PC-3 (cell line): ENCODE results near the gene VSIG2. TPM values are rescaled to one million over a fixed set of nuclear protein-coding genes. Genes with fewer than 3 reads are reported as not detected.
A peak's percentile ranks its signal among the peaks of the same experiment; 100 is the strongest.

ENCODE experiments used
- ATAC-seq: fragments of 200-7000 bp; cut with Tn5 transposase; 2 replicates; pipeline ENCODE4 v1.9.1; 2020; ENCODE audit warnings: mild to moderate bottlenecking, moderate library complexity
- BruUV-seq: library from RNA; stranded (reverse); fragments of 400-500 nt; replicated peaks from 2 replicates; lab custom pipeline; 2021; lab: Mats Ljungman, UMichigan
- CTCF ChIA-PET: fragments of 300-600 bp; sonication (Branson Sonifier 250); formaldehyde crosslinking; loops from one replicate; lab custom pipeline; 2022; ENCODE audit warnings: antibody characterized with exemption; lab: Charles Lee
- POLR2A ChIA-PET: fragments of 300-600 bp; sonication (Branson Sonifier 250); formaldehyde crosslinking; loops from one replicate; lab custom pipeline; 2022; ENCODE audit warnings: antibody characterized with exemption; ENCODE audit not compliant: unreplicated experiment; lab: Charles Lee
- DNase-seq: peaks from one replicate; pipeline ENCODE4 v3.0.0-alpha.2; 2015
- H2AFZ ChIP-seq: fragments of 300-600 bp; sonication (generic); 2 replicates; pipeline ENCODE4 v1.6.0; 2016; ENCODE audit warnings: antibody characterized with exemption, low read length
- H3F3A ChIP-seq: fragments of 300-600 bp; sonication (generic); one replicate; pipeline ENCODE4 v1.6.0; 2017; ENCODE audit warnings: antibody characterized with exemption, low read length, control low read depth, mild to moderate bottlenecking; ENCODE audit not compliant: unreplicated experiment
- H3K27ac ChIP-seq: fragments of 300-600 bp; sonication (generic); 2 replicates; pipeline ENCODE4 v1.5.1; 2016; ENCODE audit warnings: mild to moderate bottlenecking, low read length
- H3K27me3 ChIP-seq: fragments of 300-600 bp; sonication (generic); 2 replicates; pipeline ENCODE4 v1.6.1; 2016; ENCODE audit warnings: low read length, mixed read lengths
- H3K36me3 ChIP-seq: fragments of 300-600 bp; sonication (generic); 2 replicates; pipeline ENCODE4 v1.6.1; 2016; ENCODE audit warnings: low read depth, mixed run types, low read length, mixed read lengths
- H3K4me1 ChIP-seq: fragments of 300-600 bp; sonication (generic); 2 replicates; pipeline ENCODE4 v1.5.1; 2016; ENCODE audit warnings: low read length; ENCODE audit not compliant: insufficient read depth
- H3K4me2 ChIP-seq: fragments of 300-600 bp; sonication (generic); 2 replicates; pipeline ENCODE4 v1.6.0; 2016; ENCODE audit warnings: low read length
- H3K4me3 ChIP-seq: fragments of 300-600 bp; sonication (generic); 2 replicates; pipeline ENCODE4 v1.5.1; 2016; ENCODE audit warnings: mild to moderate bottlenecking, low read length, mixed read lengths
- H3K79me2 ChIP-seq: fragments of 300-600 bp; sonication (generic); 2 replicates; pipeline ENCODE4 v1.6.1; 2017; ENCODE audit warnings: low read length, mixed read lengths
- H3K9ac ChIP-seq: fragments of 300-600 bp; sonication (generic); 2 replicates; pipeline ENCODE4 v1.6.0; 2016; ENCODE audit warnings: mild to moderate bottlenecking, low read length
- H3K9me2 ChIP-seq: fragments of 300-600 bp; sonication (generic); replicated peaks from 2 replicates; pipeline ENCODE4 v1.6.1; 2016; ENCODE audit warnings: mixed run types, low read length, mixed read lengths
- H3K9me3 ChIP-seq: fragments of 300-600 bp; sonication (generic); 2 replicates; pipeline ENCODE4 v1.6.1; 2016; ENCODE audit warnings: low read length, mixed read lengths
- H4K20me1 ChIP-seq: fragments of 300-600 bp; sonication (generic); 2 replicates; pipeline ENCODE4 v1.6.1; 2016; ENCODE audit warnings: low read length, mixed read lengths
- EZH2 ChIP-seq: fragments of 300-600 bp; sonication (generic); IDR thresholded peaks from one replicate; pipeline ENCODE4 v1.6.1; 2017; ENCODE audit warnings: antibody characterized with exemption, mild to moderate bottlenecking, low read length; ENCODE audit not compliant: unreplicated experiment
- EZH2phosphoT487 ChIP-seq: fragments of 300-600 bp; sonication (generic); IDR thresholded peaks from 2 replicates; pipeline ENCODE4 v1.6.1; 2018; ENCODE audit warnings: mild to moderate bottlenecking, antibody characterized with exemption, low read length, borderline replicate concordance
- intact Hi-C: fragments of 100-400 bp; cut with micrococcal nuclease; formaldehyde crosslinking; loops from 2 replicates; pipeline ENCODE4 v1.9.0; 2023
- total RNA-seq: library from RNA; depleted of rRNA; stranded (reverse); fragments of >200 nt; gene quantifications from 2 replicates; pipeline ENCODE4 v1.2.3, GENCODE V29; 2014
- TF ChIP-seq, protein P1 (sequence below): fragments of 300-600 bp; sonication (generic); conservative IDR thresholded peaks from 2 replicates; pipeline ENCODE4 v1.5.1; 2017; ENCODE audit warnings: antibody characterized with exemption, low read depth, mild to moderate bottlenecking, low read length

VSIG2 gene
- total RNA-seq, 1 experiment from 2014 or later = not detected

DNA sequence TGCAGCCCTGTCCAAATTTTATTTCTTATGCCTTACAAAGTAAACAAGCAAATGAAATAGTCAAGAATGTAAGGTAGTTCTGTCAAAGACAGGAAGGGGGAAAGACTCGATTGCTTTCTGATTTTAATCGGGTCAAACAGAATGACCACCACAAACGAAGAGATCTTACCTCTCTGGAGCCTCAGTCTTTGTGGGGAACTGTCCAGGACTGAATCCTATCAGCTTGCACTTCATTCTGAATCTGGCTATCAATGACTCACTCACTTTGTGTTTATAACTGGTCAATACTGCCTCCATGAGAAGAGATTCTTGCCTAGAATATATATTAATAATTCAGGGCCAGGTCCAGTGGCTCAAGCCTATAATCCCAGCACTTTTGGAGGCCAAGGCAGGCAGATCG lies 30.9 kb upstream of the VSIG2 start:
- Histone ChIP-seq H3F3A (no peaks in the 10 kb centered on the region), H3K27ac (no peak overlapping the region), H3K4me1 (no peaks in the 10 kb centered on the region), H3K27me3 (no peaks in the 10 kb centered on the region), H2AFZ (no peak overlapping the region), H3K9me3 (no peaks in the 10 kb centered on the region), H3K9me2 (no peaks in the 10 kb centered on the region), H3K4me3 (no peak overlapping the region), H3K9ac (no peak overlapping the region), H3K4me2 (no peak overlapping the region), H3K79me2 (peaks cover 45% of the 10 kb centered on the region), H3K36me3 (no peaks in the 10 kb centered on the region), H4K20me1 (peaks cover 3% of the 10 kb centered on the region; the same call in 1 of the 2 replicates)
- POLR2A ChIA-PET = no interaction called here
- DNase-seq (no peak), ATAC-seq (no peak)
- TF ChIP-seq EZH2phosphoT487 = no peak
- TF ChIP-seq, protein P1, sequence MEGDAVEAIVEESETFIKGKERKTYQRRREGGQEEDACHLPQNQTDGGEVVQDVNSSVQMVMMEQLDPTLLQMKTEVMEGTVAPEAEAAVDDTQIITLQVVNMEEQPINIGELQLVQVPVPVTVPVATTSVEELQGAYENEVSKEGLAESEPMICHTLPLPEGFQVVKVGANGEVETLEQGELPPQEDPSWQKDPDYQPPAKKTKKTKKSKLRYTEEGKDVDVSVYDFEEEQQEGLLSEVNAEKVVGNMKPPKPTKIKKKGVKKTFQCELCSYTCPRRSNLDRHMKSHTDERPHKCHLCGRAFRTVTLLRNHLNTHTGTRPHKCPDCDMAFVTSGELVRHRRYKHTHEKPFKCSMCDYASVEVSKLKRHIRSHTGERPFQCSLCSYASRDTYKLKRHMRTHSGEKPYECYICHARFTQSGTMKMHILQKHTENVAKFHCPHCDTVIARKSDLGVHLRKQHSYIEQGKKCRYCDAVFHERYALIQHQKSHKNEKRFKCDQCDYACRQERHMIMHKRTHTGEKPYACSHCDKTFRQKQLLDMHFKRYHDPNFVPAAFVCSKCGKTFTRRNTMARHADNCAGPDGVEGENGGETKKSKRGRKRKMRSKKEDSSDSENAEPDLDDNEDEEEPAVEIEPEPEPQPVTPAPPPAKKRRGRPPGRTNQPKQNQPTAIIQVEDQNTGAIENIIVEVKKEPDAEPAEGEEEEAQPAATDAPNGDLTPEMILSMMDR = no peak
- TF ChIP-seq EZH2 = no peak
- intact Hi-C loops = no loop called here
- no TSS peak for BruUV-seq
- CTCF ChIA-PET = interaction anchor here (0.9 kb wide), 1 partner anchor 54 kb away, joined by 4 read pairs; no protein-coding TSS in a partner anchor

DNA sequence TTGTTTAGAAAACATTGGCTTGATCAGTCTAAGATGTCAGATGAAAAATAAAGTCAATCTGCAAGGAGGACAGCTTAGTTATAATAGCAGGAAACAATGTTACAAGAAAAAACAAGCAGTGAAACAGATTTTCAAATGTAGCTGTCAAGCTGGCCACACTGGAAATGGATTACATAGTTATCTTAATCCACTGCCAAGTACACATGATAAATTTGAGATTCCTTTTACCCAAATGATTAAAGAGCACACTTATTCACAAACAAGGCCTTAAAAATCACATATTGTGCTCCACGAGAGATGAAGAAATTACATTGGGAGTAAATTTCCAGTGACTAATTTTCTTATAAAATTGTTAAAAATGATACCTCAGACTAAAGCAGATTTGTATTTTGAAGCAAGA lies 27.5 kb upstream of the VSIG2 start:
- no peak for DNase-seq
- Histone ChIP-seq H3K79me2 (peaks cover 28% of the 10 kb centered on the region), H3K4me1 (no peaks in the 10 kb centered on the region), H3K27me3 (no peaks in the 10 kb centered on the region), H2AFZ (no peak overlapping the region), H3K4me3 (no peak overlapping the region), H3K27ac (no peak overlapping the region), H3K9ac (no peak overlapping the region), H3K9me3 (no peaks in the 10 kb centered on the region), H3K36me3 (no peaks in the 10 kb centered on the region), H3K4me2 (no peak overlapping the region), H3F3A (no peaks in the 10 kb centered on the region), H3K9me2 (no peaks in the 10 kb centered on the region), H4K20me1 (peaks cover 3% of the 10 kb centered on the region; the same call in 1 of the 2 replicates)
- no peak for ATAC-seq
- CTCF ChIA-PET = interaction anchor here (0.8 kb wide), 1 partner anchor 14 kb away, joined by 3 read pairs; no protein-coding TSS in a partner anchor
- BruUV-seq = no TSS peak
- intact Hi-C loops = no loop called here
- no peak for TF ChIP-seq EZH2phosphoT487
- no peak for TF ChIP-seq EZH2
- TF ChIP-seq, protein P1 = no peak
- POLR2A ChIA-PET = no interaction called here

DNA sequence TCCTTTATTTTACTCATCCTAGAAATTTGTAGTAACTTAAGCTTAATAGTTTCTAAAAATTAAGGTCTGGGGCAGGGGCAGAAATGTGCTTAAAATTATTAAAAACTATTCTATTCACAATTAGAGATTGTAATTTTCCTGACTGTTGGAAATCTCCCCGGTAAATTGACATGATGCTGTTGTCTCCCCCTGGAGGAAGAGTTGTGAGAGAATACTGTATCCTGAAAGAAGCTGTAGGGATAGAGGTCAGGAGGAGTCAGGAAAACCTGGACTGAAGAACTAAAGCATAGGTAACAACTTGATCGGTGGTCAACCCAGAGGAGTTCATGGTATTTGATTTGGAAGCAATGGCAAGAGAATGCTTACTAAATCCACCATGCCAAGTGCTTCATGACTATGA lies 26.2 kb upstream of the VSIG2 start:
- Histone ChIP-seq H3K27me3 (no peaks in the 10 kb centered on the region), H2AFZ (no peak overlapping the region), H4K20me1 (peaks cover 3% of the 10 kb centered on the region; the same call in 1 of the 2 replicates), H3K79me2 (peaks cover 18% of the 10 kb centered on the region), H3K9me3 (no peaks in the 10 kb centered on the region), H3K27ac (no peak overlapping the region), H3K4me3 (no peak overlapping the region), H3K9ac (no peak overlapping the region), H3K36me3 (no peaks in the 10 kb centered on the region), H3F3A (peaks cover 4% of the 10 kb centered on the region), H3K4me1 (no peaks in the 10 kb centered on the region), H3K9me2 (no peaks in the 10 kb centered on the region), H3K4me2 (no peak overlapping the region)
- ChIA-PET CTCF (interaction anchor here (0.6 to 0.7 kb wide), 3 partner anchors 15 to 17 kb away, joined by 3 to 4 read pairs (median 3); no protein-coding TSS in a partner anchor), POLR2A (no interaction called here)
- DNase-seq (peak; percentile 36), ATAC-seq (peak; percentile 37; the same call in 1 of the 2 replicates)
- TF ChIP-seq, protein P1 = peak; percentile 76
- no peak for TF ChIP-seq EZH2
- BruUV-seq = TSS peak; percentile 2
- intact Hi-C loops = no loop called here
